OCI-LY7 (cell line): Measurements from ENCODE around the gene NPAS2. TPM values are rescaled to one million over a fixed set of nuclear protein-coding genes. Genes with fewer than 3 reads are reported as not detected.

Experiments used
- BruUV-seq: library from RNA; stranded (reverse); fragments of 400-500 nt; replicated peaks from 2 replicates; lab custom pipeline; 2021; lab: Mats Ljungman, UMichigan
- CTCF ChIA-PET: fragments of 300-600 bp; sonication (Branson Sonifier 250); formaldehyde crosslinking; loops from one replicate; lab custom pipeline; 2022; ENCODE audit warnings: antibody characterized with exemption; ENCODE audit not compliant: unreplicated experiment; lab: Charles Lee
- POLR2A ChIA-PET: fragments of 300-600 bp; sonication (Branson Sonifier 250); formaldehyde crosslinking; loops from one replicate; lab custom pipeline; 2022; ENCODE audit warnings: antibody characterized with exemption; lab: Charles Lee
- DNase-seq: peaks from one replicate; pipeline ENCODE4 v3.0.0-alpha.2; 2015; ENCODE audit warnings: low spot score
- H2AFZ ChIP-seq: fragments of 200-600 bp; sonication (generic), shearing (Covaris generic); 2 replicates; pipeline ENCODE4 v1.6.1; 2014; ENCODE audit warnings: mild to moderate bottlenecking, antibody characterized with exemption, low read length, moderate library complexity
- H3K27ac ChIP-seq: fragments of 200-600 bp; sonication (generic); 2 replicates; pipeline ENCODE4 v1.5.1; 2014; ENCODE audit warnings: mixed run types, low read depth, mild to moderate bottlenecking, moderate library complexity, low read length, inconsistent platforms; ENCODE audit not compliant: poor library complexity, severe bottlenecking
- H3K36me3 ChIP-seq: fragments of 200-600 bp; sonication (generic); 2 replicates; pipeline ENCODE4 v1.6.1; 2014; ENCODE audit warnings: mild to moderate bottlenecking, antibody characterized with exemption, low read length, moderate library complexity, mixed read lengths; ENCODE audit not compliant: insufficient read depth
- H3K4me1 ChIP-seq: fragments of 200-600 bp; sonication (generic); 2 replicates; pipeline ENCODE4 v1.5.1; 2014; ENCODE audit warnings: mild to moderate bottlenecking, low read length; ENCODE audit not compliant: insufficient read depth, poor library complexity, severe bottlenecking
- H3K4me2 ChIP-seq: fragments of 200-600 bp; sonication (generic); 2 replicates; pipeline ENCODE4 v1.6.1; 2014; ENCODE audit warnings: mild to moderate bottlenecking, low read length
- H3K4me3 ChIP-seq: fragments of 200-600 bp; sonication (generic); 2 replicates; pipeline ENCODE4 v1.5.1; 2014; ENCODE audit warnings: mild to moderate bottlenecking, low read depth, low read length; ENCODE audit not compliant: poor library complexity, severe bottlenecking
- H3K79me2 ChIP-seq: fragments of 200-600 bp; sonication (generic); 2 replicates; pipeline ENCODE4 v1.6.1; 2016; ENCODE audit warnings: low read depth, mild to moderate bottlenecking, low read length, moderate library complexity, mixed read lengths; ENCODE audit not compliant: insufficient read depth
- H3K9me2 ChIP-seq: fragments of 200-600 bp; sonication (generic); 2 replicates; pipeline ENCODE4 v1.6.1; 2016; ENCODE audit warnings: mild to moderate bottlenecking, low read length, mixed read lengths; ENCODE audit not compliant: insufficient read depth
- H3K9me3 ChIP-seq: fragments of 200-600 bp; sonication (generic); 2 replicates; pipeline ENCODE4 v1.6.1; 2014; ENCODE audit warnings: mild to moderate bottlenecking, mixed run types, low read length, mixed read lengths
- H4K20me1 ChIP-seq: fragments of 200-600 bp; sonication (generic); 2 replicates; pipeline ENCODE4 v1.6.1; 2014; ENCODE audit warnings: mild to moderate bottlenecking, antibody characterized with exemption, low read length, moderate library complexity, mixed read lengths; ENCODE audit not compliant: insufficient read depth
- CTCF ChIP-seq: fragments of 200-600 bp; sonication (generic); conservative IDR thresholded peaks from 2 replicates; pipeline ENCODE4 v1.5.1; 2014; ENCODE audit warnings: mild to moderate bottlenecking, antibody characterized with exemption, low read length, moderate library complexity, mixed read lengths
- EZH2phosphoT487 ChIP-seq: fragments of 200-600 bp; sonication (generic); IDR thresholded peaks from 2 replicates; pipeline ENCODE4 v1.6.1; 2018; ENCODE audit warnings: low read depth, borderline replicate concordance, mild to moderate bottlenecking, mixed run types, antibody characterized with exemption, low read length, moderate library complexity, mixed read lengths
- intact Hi-C: fragments of 100-400 bp; cut with micrococcal nuclease; formaldehyde crosslinking; loops from one replicate; pipeline ENCODE4 v1.10.0; 2022; ENCODE audit not compliant: unreplicated experiment
- total RNA-seq, 2 experiments: library from RNA; depleted of rRNA in 1 of 2; stranded (reverse); fragments of >200 nt in 1 of 2; shearing (Covaris generic) in 1 of 2; gene quantifications; 2 replicates each; pipeline ENCODE4 v1.2.3, GENCODE V29; 2014 to 2022

Gene NPAS2
- total RNA-seq, 2 experiments from 2014 or later, result not detected

- Histone ChIP-seq H3K4me2 (no peak overlapping the region), H3K9me3 (no peaks in the 10 kb centered on the region), H3K36me3 (no peaks in the 10 kb centered on the region), H2AFZ (no peak overlapping the region), H3K27ac (no peak overlapping the region), H3K4me1 (no peaks in the 10 kb centered on the region), H3K4me3 (no peak overlapping the region), H3K9me2 (no peaks in the 10 kb centered on the region), H3K79me2 (no peaks in the 10 kb centered on the region), H4K20me1 (no peaks in the 10 kb centered on the region)
- no peak for TF ChIP-seq CTCF
- TF ChIP-seq EZH2phosphoT487, result no peak
- DNase-seq, result no peak
- intact Hi-C loops, result no loop called here
- no TSS peak for BruUV-seq
- CTCF ChIA-PET, result no interaction called here
- POLR2A ChIA-PET, result no interaction called here
These were observed 133.6 kb downstream of the NPAS2 start for GRCh38 chr2:100953406-100954043.

- TF ChIP-seq CTCF (no peak), EZH2phosphoT487 (no peak)
- DNase-seq, result no peak
- BruUV-seq, result no TSS peak
- ChIA-PET POLR2A (no interaction called here), CTCF (no interaction called here)
- no peaks in the 10 kb centered on the region for H3K9me3 ChIP-seq
- H3K79me2 ChIP-seq, result no peaks in the 10 kb centered on the region
- H3K36me3 ChIP-seq, result no peaks in the 10 kb centered on the region
- H3K9me2 ChIP-seq, result no peaks in the 10 kb centered on the region
- intact Hi-C loops, result no loop called here
- H2AFZ ChIP-seq, result no peak overlapping the region
- H3K27ac ChIP-seq, result no peak overlapping the region
- H4K20me1 ChIP-seq, result no peaks in the 10 kb centered on the region
- H3K4me1 ChIP-seq, result no peaks in the 10 kb centered on the region
- no peak overlapping the region for H3K4me2 ChIP-seq
- H3K4me3 ChIP-seq, result no peak overlapping the region
These were observed 134.1 kb downstream of the NPAS2 start for GRCh38 chr2:100954044-100954420.

- BruUV-seq, result no TSS peak
- H2AFZ ChIP-seq, result no peak overlapping the region
- H3K4me2 ChIP-seq, result no peak overlapping the region
- no peaks in the 10 kb centered on the region for H3K9me3 ChIP-seq
- H3K4me1 ChIP-seq, result no peaks in the 10 kb centered on the region
- CTCF ChIA-PET, result no interaction called here
- H3K27ac ChIP-seq, result no peak overlapping the region
- H3K36me3 ChIP-seq, result no peaks in the 10 kb centered on the region
- H3K9me2 ChIP-seq, result no peaks in the 10 kb centered on the region
- H3K4me3 ChIP-seq, result no peak overlapping the region
- no peaks in the 10 kb centered on the region for H4K20me1 ChIP-seq
- no peak for DNase-seq
- intact Hi-C loops, result no loop called here
- no peaks in the 10 kb centered on the region for H3K79me2 ChIP-seq
- TF ChIP-seq EZH2phosphoT487 (no peak), CTCF (no peak)
- POLR2A ChIA-PET, result no interaction called here
These were observed 135.3 kb downstream of the NPAS2 start for GRCh38 chr2:100955226-100955625.
